GM19193 (cell line): Measurements from ENCODE around the gene WDR91.
A peak's percentile ranks its signal among the peaks of the same experiment; 100 is the strongest.

ENCODE experiments used
- POLR2A ChIP-seq: IDR thresholded peaks from 4 replicates; pipeline ENCODE4 v1.6.1; 2011; ENCODE audit not compliant: insufficient read depth, insufficient read length; ENCODE audit errors: extremely low read depth

The WDR91 gene

DNA sequence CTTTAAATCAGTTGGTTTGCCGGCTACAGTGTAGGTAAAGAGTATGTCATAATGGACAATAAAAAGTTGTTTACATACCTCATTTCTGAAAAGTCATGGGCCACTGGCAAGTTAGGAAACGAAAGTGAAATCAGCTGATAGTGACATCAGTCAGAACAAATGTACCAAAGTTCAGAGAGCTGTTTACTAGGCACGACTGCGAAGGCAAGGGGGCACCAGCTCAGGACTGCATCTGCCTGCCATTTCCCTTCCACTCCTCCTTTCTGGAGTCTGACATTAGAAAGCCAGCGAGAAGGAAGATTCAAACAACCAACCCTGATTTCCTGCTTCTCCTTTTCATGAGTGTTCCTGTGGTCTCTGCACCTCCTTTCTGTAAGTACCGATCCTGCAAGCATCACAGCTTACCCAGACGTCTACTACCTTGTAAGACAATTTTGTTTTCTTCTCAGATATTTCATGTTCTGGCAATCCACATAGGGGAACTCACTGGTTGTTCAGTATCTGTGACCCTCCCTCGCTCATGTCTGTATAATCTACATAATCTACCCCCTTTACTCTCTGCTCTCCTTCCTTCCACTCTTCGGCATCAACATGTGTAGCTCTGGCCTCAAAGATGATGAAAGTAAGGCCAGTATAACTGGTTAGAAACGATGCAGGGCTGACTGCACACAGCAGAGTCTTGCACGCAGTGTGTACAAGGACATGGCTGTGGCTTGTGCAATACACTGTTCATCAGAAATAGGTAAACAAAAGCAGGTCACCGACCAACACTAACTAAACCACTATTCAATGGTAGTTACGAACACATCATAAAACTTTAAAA lies 63.2 kb downstream of the WDR91 start, which contains the start of gene TMEM140:
TSS of gene TMEM140 (plus strand) at position 174 of the 823 bp plus-strand sequence. CDS start 16,370 bp downstream, outside the sequence.
- TF ChIP-seq POLR2A: peak; percentile 73

GRCh38 chr7:135147341-135147898 lies 63.9 kb downstream of the WDR91 start:
- no peak for TF ChIP-seq POLR2A

DNA sequence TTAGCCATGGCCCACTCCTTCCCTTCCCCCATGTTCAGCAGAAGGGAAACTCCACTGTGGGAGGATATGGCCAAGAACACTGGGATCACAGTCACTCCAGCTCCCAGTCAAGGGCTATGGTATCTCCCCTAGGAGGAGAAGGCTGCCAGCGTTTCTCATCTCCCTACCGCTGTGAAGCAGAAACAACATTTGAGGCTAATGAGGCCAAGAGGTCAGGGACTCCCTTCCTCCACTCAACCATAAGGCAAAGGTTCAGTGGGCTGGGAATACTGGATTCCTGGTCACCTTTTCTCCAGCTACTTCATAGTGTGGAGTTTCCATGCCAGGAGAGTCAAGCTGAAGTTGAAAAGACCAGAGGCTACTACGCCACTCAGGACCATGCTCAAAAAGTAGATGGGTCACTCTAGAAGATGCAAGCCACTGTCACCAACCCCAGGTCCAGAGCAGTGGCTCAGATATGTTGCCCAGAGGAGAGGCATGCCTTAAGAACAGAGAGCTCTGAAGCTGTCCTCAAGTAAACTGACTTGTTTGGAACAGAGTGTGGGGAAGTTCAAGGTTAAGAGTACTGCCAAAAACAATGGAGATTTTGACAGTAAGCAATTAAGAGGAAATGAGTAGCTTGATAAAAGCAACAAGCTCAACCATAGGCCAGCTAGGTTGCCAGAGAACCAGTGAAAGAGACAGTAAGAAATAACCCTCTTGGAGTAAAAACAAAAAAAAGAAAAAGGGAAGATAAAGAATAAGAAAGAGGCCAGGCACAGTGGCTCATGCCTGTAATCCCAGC lies 67.2 kb downstream of the WDR91 start:
- no peak for TF ChIP-seq POLR2A
